NCI-H226 (cell line): ENCODE data around the gene DNM3.
A peak's percentile ranks its signal among the peaks of the same experiment; 100 is the strongest.
"Not testable (repeated sequence)": the region's sequence is repeated elsewhere in the genome, so short reads cannot be mapped to it uniquely, and the experiment has no call there.

Experiments
- DNase-seq: peaks from one replicate; pipeline ENCODE4 v3.0.0-alpha.2; 2015

Gene DNM3

DNA sequence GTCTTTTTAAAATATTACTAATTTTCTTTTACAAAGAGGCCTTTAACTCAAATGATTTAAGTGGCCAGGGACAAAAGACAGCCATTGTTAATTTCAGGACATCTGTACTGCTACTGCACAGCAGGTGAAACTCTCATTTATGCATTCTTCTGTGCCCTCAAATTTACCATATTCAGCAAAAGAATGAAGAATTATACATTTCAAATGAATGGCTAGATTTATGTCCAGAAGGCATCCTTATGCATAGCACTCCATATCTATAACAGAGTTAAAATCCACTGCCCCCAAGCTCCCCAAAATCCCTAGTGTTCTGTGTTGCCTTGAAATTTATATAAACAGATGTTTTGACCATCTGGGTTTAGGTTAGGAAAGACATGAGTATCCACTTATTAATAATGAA is 202.6 kb downstream of the DNM3 start:
- DNase-seq, result no peak

DNA sequence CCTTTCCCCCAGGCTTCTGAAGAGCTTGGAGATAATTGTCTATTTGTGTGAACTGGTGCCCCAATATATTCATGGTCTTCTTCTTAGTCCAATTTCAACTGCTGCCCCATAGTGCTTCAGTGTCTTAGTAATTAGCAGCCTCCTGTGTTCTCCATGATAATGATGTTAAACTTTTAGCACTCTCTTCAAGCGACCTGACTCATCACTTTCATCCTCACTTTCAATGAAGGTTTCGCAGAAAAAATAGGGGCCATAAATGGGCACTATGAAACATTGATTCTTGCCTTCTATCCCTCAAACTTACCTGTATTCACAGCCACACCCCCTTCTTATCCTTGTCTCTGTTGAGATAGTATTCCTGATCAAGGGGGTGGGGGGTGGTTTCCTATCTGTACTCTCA is 210.6 kb downstream of the DNM3 start:
- no peak for DNase-seq

DNA sequence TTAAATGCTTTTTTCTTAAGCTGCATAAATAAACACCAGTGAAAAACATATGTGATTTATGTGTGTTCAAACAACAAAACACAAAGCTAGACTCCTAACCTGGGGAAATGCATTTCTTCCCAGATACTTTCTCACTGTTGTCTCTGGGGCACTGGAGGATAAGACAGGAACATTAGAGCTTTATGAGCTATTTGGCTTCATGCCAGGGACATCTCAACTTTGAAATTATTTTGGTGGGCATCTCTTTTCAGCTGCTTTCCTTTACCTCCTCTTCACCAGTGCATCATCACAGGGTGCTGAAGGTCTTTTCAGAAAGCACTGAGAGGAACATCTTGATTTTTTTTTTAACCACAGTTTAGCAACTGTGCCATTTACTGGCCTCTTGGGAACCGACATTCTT is 212.9 kb downstream of the DNM3 start:
- no peak for DNase-seq

DNA sequence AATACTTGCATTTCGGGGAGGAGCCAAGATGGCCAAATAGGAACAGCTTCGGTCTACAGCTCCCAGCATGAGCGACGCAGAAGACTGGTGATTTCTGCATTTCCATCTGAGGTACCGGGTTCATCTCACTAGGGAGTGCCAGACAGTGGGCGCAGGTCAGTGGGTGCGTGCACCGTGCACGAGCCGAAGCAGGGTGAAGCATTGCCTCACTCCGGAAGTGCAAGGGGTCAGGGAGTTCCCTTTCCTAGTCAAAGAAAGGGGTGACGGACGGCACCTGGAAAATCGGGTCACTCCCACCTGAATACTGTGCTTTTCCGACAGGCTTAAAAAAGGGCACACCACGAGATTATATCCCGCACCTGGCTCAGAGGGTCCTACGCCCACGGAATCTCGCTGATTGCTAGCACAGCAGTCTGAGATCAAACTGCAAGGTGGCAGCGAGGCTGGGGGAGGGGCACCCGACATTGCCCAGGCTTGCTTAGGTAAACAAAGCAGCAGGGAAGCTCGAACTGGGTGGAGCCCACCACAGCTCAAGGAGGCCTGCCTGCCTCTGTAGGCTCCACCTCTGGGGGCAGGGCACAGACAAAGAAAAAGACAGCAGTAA is 214.6 kb downstream of the DNM3 start:
- DNase-seq, result not testable (repeated sequence)

GRCh38 chr1:172068334-172068733 is 227.0 kb downstream of the DNM3 start:
- DNase-seq, result no peak

DNA sequence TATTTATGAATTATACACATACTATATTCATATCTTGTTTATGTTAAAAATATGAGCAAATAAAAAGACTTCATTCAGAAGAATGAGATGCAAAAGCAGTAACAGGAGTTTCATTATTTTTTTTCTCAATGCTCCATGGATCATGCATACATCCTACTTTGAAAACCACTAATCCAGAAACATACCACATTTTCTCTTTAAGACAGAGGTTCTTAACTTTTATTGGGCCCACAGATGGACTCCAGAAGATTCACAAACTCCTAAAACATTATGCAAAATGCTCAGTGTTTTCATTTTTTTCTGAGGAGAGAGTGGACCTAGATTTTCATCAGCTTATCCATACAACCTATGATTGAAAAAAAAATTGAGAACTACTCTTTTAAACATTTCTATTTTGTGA is 227.8 kb downstream of the DNM3 start:
- DNase-seq, result no peak

GRCh38 chr1:172069534-172069933 is 228.2 kb downstream of the DNM3 start:
- no peak for DNase-seq

DNA sequence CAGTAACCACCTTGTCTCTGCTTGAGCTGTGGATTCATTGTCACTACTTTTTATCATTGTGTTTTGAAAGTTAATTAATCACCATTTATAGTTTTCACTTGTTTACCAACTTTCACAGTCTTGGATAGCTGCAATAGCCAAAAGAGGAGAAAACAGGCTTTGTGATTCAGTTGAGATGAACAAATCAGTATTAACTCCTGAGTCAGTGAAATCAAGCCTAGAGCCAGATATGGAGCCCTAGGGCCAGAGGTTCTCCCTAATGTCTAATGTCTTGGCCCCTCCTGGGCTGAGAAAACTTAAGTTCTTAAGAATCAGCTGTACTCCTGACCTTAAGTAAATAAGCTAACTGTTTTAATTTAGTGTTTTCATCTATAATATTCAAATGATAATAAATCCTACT is 228.8 kb downstream of the DNM3 start:
- no peak for DNase-seq

DNA sequence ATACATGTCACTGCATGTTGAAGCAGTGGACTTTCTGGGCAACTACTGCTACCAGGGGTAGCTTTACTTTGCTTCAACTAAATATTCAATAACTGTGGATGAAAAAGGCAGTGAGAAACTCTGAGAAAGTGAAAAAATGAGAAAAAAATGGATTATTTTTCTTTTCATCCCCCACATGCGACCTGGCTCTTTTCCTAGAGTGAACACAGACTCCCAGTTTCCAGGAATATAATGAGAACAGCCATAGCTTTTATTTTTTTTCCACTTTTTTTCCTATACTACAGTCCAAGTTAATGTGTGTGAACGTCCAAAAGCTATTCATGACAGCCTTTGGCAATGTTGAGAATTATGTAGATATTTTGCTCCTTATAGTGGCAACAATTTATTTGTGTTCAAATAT is 230.4 kb downstream of the DNM3 start:
- no peak for DNase-seq

DNA sequence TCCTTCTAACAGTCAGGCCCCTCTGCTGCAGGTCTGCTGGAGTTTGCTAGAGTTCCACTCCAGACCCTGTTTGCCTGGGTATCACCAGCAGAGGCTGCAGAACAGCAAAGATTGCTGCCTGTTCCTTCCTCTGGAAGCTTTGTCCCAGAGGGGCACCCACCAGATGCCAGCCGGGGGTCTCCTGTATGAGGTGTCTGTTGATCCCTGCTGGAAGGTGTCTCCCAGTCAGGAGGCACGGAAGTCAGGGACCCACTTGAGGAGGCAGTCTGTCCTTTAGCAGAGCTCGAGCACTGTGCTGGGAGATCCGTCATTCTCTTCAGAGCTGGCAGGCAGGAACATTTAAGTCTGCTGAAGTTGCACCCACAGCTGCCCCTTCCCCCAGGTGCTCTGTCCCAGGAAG is 238.6 kb downstream of the DNM3 start:
- not testable (repeated sequence) for DNase-seq

- no peak for DNase-seq
Observed at GRCh38 chr1:172083191-172083590, 241.9 kb downstream of the DNM3 start.

DNA sequence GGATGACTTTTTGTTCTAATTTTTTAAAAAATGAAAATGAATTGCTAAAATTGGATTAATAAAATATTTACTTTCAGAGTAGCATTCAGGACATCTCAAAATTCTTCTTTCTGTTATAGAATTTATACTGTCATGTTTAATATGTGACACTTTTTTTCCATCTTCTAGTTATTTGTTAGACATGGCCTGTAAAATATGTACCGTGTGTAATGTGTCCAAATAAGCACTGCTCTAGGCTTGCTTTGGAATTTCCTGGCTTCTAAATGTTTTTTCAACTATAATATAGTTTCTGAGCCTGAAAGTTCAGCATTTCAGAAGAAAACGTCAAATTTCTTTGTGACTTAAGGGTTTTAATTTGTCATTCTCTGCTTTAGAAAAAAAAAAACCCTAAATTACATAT is 243.6 kb downstream of the DNM3 start:
- DNase-seq, result no peak

DNA sequence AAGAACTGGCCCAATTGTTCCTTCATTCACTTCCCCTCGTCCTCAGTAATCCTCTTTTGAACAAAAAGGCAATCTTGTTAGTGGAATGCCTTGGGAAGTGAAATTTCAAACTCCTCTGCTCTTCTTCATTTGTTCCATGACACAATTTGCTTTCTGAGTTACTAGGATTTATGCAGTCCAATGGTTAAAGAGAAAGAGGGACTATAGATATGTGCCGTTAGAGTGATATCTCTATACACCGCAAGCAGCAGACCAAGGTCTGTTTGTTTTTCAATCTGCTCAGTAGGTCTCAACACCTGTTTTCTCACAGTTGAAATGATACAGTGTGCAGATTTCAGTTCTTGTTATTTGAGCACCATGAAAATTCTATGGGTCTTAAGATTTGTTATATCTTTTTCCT is 244.0 kb downstream of the DNM3 start:
- no peak for DNase-seq

DNA sequence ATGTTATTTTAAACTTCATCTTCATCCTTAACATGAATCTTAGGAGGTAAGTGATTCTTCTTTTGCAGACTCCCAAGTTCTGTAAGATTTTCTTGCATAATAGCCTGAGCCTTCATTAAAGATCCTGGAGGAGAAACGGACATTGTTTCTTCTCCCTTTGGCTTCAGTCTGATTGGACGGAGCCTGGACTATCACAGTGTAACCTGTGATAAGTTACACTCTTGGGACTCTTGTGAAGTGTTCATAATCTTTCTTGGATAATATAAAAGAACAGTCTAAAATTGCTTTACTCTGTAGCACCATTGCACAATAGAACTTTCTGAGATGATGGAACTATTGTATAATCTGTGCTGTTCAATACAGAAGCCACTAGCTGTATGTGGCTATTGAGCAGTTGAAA is 244.8 kb downstream of the DNM3 start:
- no peak for DNase-seq

DNA sequence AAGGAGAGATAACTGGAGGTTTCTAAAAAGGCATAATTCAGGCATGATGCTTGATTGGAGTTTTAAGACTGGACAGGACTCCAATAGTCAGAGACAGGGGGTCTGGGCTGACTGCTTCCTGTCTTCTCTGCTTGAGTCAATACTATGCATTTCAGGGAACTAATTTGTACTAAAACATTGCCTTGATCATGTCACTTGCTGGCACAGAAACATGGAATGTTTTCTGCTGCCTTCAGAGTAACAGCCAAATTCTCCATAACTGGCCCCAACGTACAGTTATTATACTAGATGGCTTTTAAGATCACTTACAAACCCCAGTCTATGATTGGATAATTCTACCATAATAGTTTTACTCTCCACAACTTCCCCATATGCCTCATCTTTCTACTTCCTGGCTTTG is 247.0 kb downstream of the DNM3 start:
- DNase-seq, result no peak

GRCh38 chr1:172089768-172090510 is 248.6 kb downstream of the DNM3 start:
- peak; percentile 45 for DNase-seq

GRCh38 chr1:172090511-172090817 is 249.2 kb downstream of the DNM3 start:
- no peak for DNase-seq

DNA sequence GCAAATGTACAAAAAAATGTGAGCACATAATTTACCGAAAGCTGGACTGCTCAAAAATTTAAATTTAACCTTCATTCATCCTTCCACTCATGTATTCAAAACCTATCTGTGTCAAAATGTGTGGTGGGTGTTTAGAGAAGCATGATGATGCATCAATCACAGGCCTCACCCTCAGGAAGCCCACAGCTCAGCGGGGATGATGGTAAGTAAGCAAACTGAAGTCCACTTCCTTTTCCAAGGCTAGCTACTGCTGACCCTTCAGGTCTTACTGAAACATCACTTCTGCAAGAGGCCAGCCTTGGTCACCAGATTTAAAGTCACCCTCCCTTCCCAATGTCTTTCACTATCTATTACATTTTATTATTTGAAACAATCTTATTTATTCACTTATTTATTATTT is 254.5 kb downstream of the DNM3 start:
- DNase-seq, result no peak

DNA sequence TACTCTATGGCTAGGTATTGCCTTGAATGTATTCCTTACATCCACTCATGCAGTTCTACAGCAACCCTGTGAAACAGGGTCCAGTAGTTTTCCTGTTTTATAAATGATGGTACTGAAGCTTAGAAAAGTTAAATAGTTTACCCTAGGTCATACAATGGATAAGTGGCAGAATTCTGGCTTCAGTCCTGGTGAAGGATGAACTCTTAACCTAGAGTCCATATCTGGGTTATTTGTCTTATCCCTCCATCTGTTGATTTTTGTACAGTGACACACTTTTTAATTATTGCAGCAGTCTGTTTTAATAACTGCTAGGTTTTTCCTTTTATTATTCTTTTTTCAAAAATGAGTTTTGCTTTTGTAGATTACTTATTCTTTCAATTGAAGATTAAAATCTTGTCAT is 263.9 kb downstream of the DNM3 start:
- DNase-seq, result no peak

DNA sequence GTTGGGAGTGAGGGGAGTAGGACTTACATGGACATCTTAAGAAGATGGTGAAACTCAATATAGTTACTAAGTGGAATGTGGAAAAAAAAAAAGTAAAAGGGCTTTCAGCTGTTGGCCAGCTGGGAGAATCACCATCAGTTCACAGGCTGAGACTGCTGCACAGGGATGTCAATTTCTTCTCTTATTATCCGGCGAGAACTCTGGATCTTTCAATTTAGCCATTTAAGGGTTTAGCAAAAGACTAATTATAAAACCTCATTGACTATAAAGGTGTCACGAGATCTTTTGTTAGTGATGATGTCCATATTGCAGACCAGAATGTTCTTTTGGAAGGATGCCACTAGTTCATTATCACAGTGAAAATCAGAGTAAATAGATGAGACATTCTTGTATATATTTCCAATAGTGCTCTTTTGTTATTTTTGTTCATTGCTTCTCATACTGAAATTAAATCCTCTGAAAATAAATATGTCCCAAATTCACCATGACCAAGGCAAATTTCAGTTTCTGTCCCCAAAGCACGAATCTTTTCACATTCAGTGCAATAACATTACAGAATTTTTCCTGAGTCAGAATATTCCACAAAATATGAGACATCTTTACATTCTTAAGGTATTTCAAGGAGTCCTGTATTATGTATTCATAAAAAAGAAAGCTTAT is 266.1 kb downstream of the DNM3 start:
- no peak for DNase-seq

GRCh38 chr1:172108161-172108893 is 267.0 kb downstream of the DNM3 start:
- peak; percentile 21 for DNase-seq

DNA sequence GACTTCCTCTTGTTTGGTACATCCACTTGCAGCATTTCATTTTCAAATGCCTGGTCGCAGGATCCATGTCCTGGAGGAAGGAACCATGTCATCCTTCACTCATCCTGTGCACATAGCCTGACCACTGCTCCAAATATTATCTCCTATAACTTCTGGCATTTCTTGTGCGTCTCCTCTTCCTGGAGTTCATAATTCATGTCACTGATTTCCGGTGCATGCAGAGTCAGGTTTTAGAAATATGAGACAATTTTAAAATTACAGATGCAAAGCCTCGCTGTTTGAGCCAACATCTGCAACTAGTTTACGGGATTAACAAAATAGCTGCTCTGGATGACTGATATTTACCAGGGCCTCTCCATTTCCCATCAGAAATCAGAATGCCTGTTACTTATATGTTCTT is 268.1 kb downstream of the DNM3 start:
- no peak for DNase-seq

GRCh38 chr1:172112576-172112975 is 271.3 kb downstream of the DNM3 start:
- DNase-seq, result peak; percentile 39

DNA sequence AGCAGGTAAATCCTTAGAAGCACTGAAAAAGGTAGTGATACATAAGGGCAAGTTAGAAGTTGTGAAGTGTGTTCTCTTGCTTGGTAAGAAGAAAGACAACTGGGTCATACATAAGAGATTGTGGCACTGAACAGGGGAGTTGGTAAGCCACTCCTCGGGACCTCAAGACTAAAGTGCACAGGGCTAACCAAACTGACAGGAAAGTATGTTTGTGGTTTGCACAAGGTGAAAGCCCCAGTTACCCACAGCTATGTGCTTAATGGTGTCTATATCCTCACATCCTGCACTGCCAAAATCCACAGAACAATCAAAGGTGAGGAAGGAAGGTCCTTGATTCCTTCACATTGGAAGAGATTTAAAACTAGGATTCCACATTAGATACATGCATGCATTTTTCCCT is 276.5 kb downstream of the DNM3 start:
- no peak for DNase-seq
